Progenitor cell of endocrine pancreas (in vitro differentiated cells): ENCODE measurements around the gene CEP164. TPM values are rescaled to one million over a fixed set of nuclear protein-coding genes. Genes with fewer than 3 reads are reported as not detected.
"Not testable (repeated sequence)": the region's sequence is repeated elsewhere in the genome, so short reads cannot be mapped to it uniquely, and the experiment has no call there.

Experiments
- DNase-seq: peaks from one replicate; pipeline ENCODE4 v3.0.0; 2021; ENCODE audit warnings: low spot score; ENCODE audit not compliant: unreplicated experiment
- H3K27ac Mint-ChIP-seq: 2 replicates; pipeline ENCODE4 v1.8.0; 2021; ENCODE audit warnings: mild to moderate bottlenecking, moderate library complexity, mixed read lengths
- H3K27me3 Mint-ChIP-seq: 2 replicates; pipeline ENCODE4 v1.8.0; 2021; ENCODE audit warnings: mixed read lengths
- H3K36me3 Mint-ChIP-seq: 2 replicates; pipeline ENCODE4 v1.8.0; 2022; ENCODE audit warnings: mixed read lengths; ENCODE audit not compliant: insufficient read depth
- H3K4me1 Mint-ChIP-seq: 2 replicates; pipeline ENCODE4 v1.8.0; 2021; ENCODE audit warnings: low read depth, mixed read lengths
- H3K4me3 Mint-ChIP-seq: 2 replicates; pipeline ENCODE4 v1.8.0; 2021; ENCODE audit warnings: low read depth, mild to moderate bottlenecking, moderate library complexity, mixed read lengths
- H3K9me3 Mint-ChIP-seq: 2 replicates; pipeline ENCODE4 v1.8.0; 2021; ENCODE audit warnings: low read depth, mixed read lengths
- total RNA-seq: library from RNA; stranded (reverse); gene quantifications from 2 replicates; pipeline ENCODE4 v1.2.1, GENCODE V29; 2021
- TF ChIP-seq, protein P1 (sequence below): fragments of 200-600 bp; sonication (generic); IDR thresholded peaks from one replicate; pipeline ENCODE4 v1.5.0; 2021; ENCODE audit warnings: antibody characterized with exemption, mild to moderate bottlenecking; ENCODE audit not compliant: unreplicated experiment

The CEP164 gene
- total RNA-seq, 1 donor from 2014 or later: 66.8 TPM

DNA sequence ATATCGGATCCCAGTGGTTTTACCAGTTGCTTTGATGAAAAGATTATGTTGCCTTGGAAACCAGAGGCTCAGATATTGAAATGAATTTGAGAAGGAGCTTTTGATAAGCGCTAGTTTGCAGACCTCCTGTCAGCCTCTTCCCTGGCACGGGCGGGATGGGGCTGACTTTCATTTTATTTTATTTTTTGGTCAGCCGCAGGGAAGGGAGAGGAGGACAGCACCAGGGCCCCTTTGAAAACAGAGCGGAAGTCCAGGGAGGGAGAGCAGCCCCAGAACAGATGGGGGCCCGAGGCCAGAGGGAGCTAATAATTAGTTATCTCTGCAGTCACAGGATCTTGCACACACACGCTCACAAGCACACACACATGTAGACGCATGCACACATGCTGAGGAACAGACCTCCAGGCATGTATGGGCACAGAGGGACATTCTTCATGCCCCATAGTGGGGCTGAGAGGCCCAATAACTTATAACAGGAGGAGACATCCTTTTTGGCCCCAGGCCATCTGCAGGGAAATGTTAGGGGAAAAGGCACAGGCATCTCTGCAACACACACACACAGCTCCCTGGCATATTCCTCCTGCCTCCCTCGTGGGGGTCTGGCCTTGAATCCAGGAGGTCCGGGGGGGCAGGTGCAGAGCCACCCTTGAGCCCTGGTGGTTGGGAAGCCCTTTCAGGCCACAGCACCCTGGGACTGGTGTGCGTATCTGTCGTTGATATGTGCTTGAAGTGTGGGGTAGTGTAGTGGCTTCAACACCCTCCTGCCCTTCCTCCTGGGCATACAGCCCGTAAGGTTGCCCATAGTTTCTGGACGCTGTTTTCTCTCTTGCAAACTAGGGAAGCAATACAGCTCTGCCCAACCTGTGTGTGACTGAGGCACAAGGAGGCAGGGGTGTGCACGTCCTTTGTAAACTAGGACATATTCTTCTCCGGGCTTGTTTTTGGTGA lies 117.3 kb downstream of the CEP164 start:
- no peaks in the 10 kb centered on the region for H3K36me3 Mint-ChIP-seq
- no peak for DNase-seq
- TF ChIP-seq, protein P1, sequence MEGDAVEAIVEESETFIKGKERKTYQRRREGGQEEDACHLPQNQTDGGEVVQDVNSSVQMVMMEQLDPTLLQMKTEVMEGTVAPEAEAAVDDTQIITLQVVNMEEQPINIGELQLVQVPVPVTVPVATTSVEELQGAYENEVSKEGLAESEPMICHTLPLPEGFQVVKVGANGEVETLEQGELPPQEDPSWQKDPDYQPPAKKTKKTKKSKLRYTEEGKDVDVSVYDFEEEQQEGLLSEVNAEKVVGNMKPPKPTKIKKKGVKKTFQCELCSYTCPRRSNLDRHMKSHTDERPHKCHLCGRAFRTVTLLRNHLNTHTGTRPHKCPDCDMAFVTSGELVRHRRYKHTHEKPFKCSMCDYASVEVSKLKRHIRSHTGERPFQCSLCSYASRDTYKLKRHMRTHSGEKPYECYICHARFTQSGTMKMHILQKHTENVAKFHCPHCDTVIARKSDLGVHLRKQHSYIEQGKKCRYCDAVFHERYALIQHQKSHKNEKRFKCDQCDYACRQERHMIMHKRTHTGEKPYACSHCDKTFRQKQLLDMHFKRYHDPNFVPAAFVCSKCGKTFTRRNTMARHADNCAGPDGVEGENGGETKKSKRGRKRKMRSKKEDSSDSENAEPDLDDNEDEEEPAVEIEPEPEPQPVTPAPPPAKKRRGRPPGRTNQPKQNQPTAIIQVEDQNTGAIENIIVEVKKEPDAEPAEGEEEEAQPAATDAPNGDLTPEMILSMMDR: no peak
- H3K4me3 Mint-ChIP-seq: no peak overlapping the region
- no peaks in the 10 kb centered on the region for H3K9me3 Mint-ChIP-seq
- no peak overlapping the region for H3K27ac Mint-ChIP-seq
- H3K4me1 Mint-ChIP-seq: peaks cover 5% of the 10 kb centered on the region
- H3K27me3 Mint-ChIP-seq: peaks cover 38% of the 10 kb centered on the region

GRCh38 chr11:117449111-117449693 lies 121.5 kb downstream of the CEP164 start:
- DNase-seq: no peak
- TF ChIP-seq, protein P1: no peak
- H3K4me3 Mint-ChIP-seq: no peak overlapping the region
- no peak overlapping the region for H3K27ac Mint-ChIP-seq
- H3K27me3 Mint-ChIP-seq: peaks cover 17% of the 10 kb centered on the region
- H3K4me1 Mint-ChIP-seq: peaks cover 1% of the 10 kb centered on the region
- peaks cover 2% of the 10 kb centered on the region for H3K36me3 Mint-ChIP-seq
- H3K9me3 Mint-ChIP-seq: peaks cover 11% of the 10 kb centered on the region

GRCh38 chr11:117453886-117454563 lies 126.4 kb downstream of the CEP164 start:
- no peak overlapping the region for H3K27ac Mint-ChIP-seq
- DNase-seq: no peak
- peaks cover 20% of the 10 kb centered on the region for H3K9me3 Mint-ChIP-seq
- peaks cover 6% of the 10 kb centered on the region for H3K36me3 Mint-ChIP-seq
- no peak overlapping the region for H3K4me3 Mint-ChIP-seq
- TF ChIP-seq, protein P1: no peak
- peaks cover 11% of the 10 kb centered on the region for H3K27me3 Mint-ChIP-seq
- H3K4me1 Mint-ChIP-seq: peaks cover 12% of the 10 kb centered on the region

DNA sequence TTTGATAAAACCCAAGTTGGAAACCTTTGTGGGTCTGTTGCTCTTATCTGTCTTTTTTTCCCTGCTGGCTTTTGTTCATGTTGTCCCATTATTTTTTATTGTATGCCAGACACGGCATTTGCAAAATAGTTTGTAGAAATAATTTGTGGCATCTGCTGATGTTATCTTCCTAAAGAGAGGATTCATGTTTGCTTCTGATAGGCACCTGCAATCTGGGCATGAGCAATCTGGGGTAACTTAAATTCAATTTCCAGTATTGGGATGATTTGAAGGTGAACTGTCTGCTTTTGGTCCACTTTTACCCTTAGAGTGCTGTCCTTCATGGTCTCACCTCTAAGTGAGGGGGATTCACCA lies 126.9 kb downstream of the CEP164 start:
- H3K36me3 Mint-ChIP-seq: peaks cover 6% of the 10 kb centered on the region
- H3K27ac Mint-ChIP-seq: no peak overlapping the region
- peaks cover 12% of the 10 kb centered on the region for H3K4me1 Mint-ChIP-seq
- H3K27me3 Mint-ChIP-seq: peaks cover 11% of the 10 kb centered on the region
- no peak for DNase-seq
- TF ChIP-seq, protein P1: no peak
- H3K4me3 Mint-ChIP-seq: no peak overlapping the region
- peaks cover 20% of the 10 kb centered on the region for H3K9me3 Mint-ChIP-seq

- Mint-ChIP-seq H3K36me3 (peaks cover 6% of the 10 kb centered on the region), H3K9me3 (peaks cover 20% of the 10 kb centered on the region)
- TF ChIP-seq, protein P1: no peak
Observed at GRCh38 chr11:117456027-117456720, 128.5 kb downstream of the CEP164 start.

DNA sequence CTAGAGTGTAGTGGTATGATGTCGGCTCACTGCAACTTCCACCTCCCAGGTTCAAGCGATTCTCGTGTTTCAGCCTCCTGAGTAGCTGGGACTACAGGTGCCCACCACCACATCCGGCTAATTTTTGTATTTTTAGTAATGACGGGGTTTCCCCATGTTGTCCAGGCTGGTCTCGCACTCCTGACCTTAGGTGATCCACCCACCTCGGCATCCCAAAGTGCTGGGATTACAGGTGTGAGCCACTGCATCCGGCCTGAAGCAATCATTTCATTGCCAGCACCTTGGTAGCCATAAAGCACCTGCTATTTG lies 129.0 kb downstream of the CEP164 start:
- H3K9me3 Mint-ChIP-seq: peaks cover 20% of the 10 kb centered on the region
- DNase-seq, H3K27ac Mint-ChIP-seq, H3K36me3 Mint-ChIP-seq, H3K4me3 Mint-ChIP-seq: not testable (repeated sequence)
- H3K4me1 Mint-ChIP-seq: peaks cover 12% of the 10 kb centered on the region
- peaks cover 16% of the 10 kb centered on the region for H3K27me3 Mint-ChIP-seq

More at GRCh38 chr11:117456027-117456720, 128.5 kb downstream of the CEP164 start:
- no peak for DNase-seq
- H3K4me3 Mint-ChIP-seq: no peak overlapping the region
- H3K4me1 Mint-ChIP-seq: peaks cover 12% of the 10 kb centered on the region
- H3K27ac Mint-ChIP-seq: no peak overlapping the region
- peaks cover 16% of the 10 kb centered on the region for H3K27me3 Mint-ChIP-seq
